ENCODE data around the gene TRPM2.

TRPM2 gene

GRCh38 chr21:44322621-44323325 is 30.6 kb upstream of the TRPM2 start:
- DNase-seq = no peak

GRCh38 chr21:44323591-44323990 is 29.8 kb upstream of the TRPM2 start:
- DNase-seq = no peak

- DNase-seq = no peak
Observed at GRCh38 chr21:44324106-44324853, 29.1 kb upstream of the TRPM2 start.

GRCh38 chr21:44324854-44325107 is 28.6 kb upstream of the TRPM2 start:
- DNase-seq = no peak

- no peak for DNase-seq
Observed at GRCh38 chr21:44325386-44326271, 27.8 kb upstream of the TRPM2 start.

GRCh38 chr21:44326272-44326647 is 27.2 kb upstream of the TRPM2 start:
- DNase-seq = no peak

GRCh38 chr21:44326716-44327602 is 26.5 kb upstream of the TRPM2 start:
- DNase-seq = no peak

- no peak for DNase-seq
Observed at GRCh38 chr21:44327603-44327974, 25.8 kb upstream of the TRPM2 start.

GRCh38 chr21:44328242-44328895 is 25.1 kb upstream of the TRPM2 start:
- no peak for DNase-seq

GRCh38 chr21:44329086-44329889 is 24.1 kb upstream of the TRPM2 start:
- DNase-seq = no peak

- no peak for DNase-seq
Observed at GRCh38 chr21:44329971-44330681, 23.3 kb upstream of the TRPM2 start.

- no peak for DNase-seq
Observed at GRCh38 chr21:44330698-44331097, 22.7 kb upstream of the TRPM2 start.

GRCh38 chr21:44331209-44331608 is 22.2 kb upstream of the TRPM2 start:
- no peak for DNase-seq

- no peak for DNase-seq
Observed at GRCh38 chr21:44331650-44332307, 21.6 kb upstream of the TRPM2 start.

GRCh38 chr21:44332383-44332782 is 21.0 kb upstream of the TRPM2 start:
- DNase-seq = no peak

GRCh38 chr21:44332965-44333364 is 20.5 kb upstream of the TRPM2 start:
- DNase-seq = no peak

GRCh38 chr21:44333509-44334328 is 19.7 kb upstream of the TRPM2 start:
- DNase-seq = no peak

- no peak for DNase-seq
Observed at GRCh38 chr21:44334329-44335030, 18.9 kb upstream of the TRPM2 start.
